Activated T-cell treated with anti-CD3 and anti-CD28 coated beads for 24 hours (primary cell): ENCODE data around the gene DTNA.
A peak's percentile ranks its signal among the peaks of the same experiment; 100 is the strongest.

ENCODE experiments used
- DNase-seq: peaks from one replicate; pipeline ENCODE4 v3.0.0-alpha.2; 2020; ENCODE audit warnings: low read depth

DTNA gene

GRCh38 chr18:34859496-34859895, 149.4 kb downstream of the DTNA start:
- no peak for DNase-seq

DNA sequence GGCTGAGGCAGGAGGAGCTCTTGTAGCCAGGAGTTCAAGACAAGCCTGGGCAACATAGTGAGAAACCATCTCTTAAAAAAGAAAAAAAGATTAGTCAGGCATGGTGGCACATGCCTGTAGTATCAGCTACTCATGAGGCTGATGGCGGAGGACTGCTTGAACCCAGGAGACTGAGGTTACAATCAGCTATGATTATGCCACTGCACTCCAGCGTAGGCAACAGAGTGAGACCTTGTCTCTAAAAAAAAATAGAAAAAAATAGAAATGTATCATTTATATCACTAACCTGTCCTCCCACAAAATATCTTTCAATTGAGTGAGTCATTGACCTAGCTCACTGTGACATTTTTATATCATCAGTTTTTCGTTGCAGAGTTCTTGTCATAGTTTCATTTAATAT, 152.5 kb downstream of the DTNA start:
- no peak for DNase-seq

DNA sequence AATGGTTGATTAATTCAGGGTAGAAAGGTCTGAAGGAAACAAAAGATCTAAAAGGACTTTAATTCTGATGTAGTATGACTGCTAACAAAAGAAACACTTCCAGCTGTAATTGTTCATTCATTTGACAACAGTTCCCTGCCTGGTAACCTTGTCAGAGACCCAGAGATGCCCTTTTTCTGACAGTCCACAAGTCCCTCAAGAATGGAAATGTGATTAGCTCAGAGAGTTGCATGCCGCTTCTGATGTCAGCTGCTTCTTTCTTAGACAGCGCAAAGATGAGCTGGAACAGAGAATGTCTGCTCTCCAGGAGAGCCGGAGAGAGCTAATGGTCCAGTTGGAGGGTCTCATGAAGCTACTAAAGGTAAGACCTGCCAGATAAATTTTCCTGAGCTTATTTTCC, 153.6 kb downstream of the DTNA start:
- no peak for DNase-seq

- no peak for DNase-seq
Measured at GRCh38 chr18:34864836-34865497, 154.9 kb downstream of the DTNA start.

GRCh38 chr18:34866310-34866709, 156.2 kb downstream of the DTNA start:
- peak; percentile 25 for DNase-seq

GRCh38 chr18:34866739-34867138, 156.6 kb downstream of the DTNA start:
- no peak for DNase-seq

- DNase-seq = no peak
Measured at GRCh38 chr18:34867520-34867919, 157.4 kb downstream of the DTNA start.

GRCh38 chr18:34870555-34871310, 160.6 kb downstream of the DTNA start:
- no peak for DNase-seq

- no peak for DNase-seq
Measured at GRCh38 chr18:34871435-34871834, 161.3 kb downstream of the DTNA start.

DNA sequence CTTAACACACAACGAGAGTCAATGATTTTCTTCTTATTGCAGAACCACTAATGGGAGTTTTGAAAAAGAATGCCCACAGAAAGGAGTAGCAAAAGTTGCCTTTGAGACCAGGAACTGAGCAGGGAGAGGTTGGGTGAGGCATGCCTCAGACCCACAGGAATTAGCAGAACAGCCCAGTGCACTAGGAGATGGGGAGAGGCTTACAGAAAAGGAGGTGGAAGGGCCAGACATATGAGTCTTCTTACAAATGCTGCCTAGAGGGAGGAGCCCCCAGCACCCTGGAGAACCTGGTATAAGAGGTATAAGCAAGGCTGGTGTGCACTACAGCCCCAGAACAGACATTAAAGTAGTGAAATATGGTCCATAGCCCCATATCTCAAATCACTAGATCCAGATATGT, 162.0 kb downstream of the DTNA start:
- no peak for DNase-seq

DNA sequence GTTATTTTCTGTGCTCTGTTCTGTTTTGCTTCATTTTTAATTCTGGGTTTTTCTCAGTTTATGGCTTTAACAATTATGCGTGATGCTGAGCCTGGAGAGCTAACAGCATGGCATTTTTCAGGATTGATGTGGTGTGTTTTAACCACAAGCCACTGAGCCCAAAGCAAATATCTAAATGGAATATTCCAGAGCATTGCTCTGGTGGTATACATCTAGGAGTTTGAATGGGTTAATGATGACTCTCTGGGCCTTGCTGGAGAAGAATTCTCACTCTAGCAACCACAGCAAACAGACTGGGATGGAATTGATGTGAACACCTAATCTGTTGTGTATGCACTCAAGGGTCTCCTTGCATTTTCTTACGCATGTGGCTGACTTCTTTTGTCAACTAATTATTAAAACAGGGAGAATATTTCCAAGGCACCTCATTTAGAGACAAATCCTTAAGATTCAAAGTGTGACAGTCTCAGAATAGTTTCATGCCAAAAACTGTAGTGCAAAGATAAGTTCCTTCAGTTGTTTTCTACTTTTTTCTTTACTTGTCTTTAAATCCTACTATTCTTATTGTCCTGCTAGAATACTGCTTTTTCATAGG, 164.0 kb downstream of the DTNA start:
- DNase-seq = no peak

- no peak for DNase-seq
Measured at GRCh38 chr18:34875150-34875549, 165.1 kb downstream of the DTNA start.

GRCh38 chr18:34880403-34880802, 170.3 kb downstream of the DTNA start:
- DNase-seq = no peak

DNA sequence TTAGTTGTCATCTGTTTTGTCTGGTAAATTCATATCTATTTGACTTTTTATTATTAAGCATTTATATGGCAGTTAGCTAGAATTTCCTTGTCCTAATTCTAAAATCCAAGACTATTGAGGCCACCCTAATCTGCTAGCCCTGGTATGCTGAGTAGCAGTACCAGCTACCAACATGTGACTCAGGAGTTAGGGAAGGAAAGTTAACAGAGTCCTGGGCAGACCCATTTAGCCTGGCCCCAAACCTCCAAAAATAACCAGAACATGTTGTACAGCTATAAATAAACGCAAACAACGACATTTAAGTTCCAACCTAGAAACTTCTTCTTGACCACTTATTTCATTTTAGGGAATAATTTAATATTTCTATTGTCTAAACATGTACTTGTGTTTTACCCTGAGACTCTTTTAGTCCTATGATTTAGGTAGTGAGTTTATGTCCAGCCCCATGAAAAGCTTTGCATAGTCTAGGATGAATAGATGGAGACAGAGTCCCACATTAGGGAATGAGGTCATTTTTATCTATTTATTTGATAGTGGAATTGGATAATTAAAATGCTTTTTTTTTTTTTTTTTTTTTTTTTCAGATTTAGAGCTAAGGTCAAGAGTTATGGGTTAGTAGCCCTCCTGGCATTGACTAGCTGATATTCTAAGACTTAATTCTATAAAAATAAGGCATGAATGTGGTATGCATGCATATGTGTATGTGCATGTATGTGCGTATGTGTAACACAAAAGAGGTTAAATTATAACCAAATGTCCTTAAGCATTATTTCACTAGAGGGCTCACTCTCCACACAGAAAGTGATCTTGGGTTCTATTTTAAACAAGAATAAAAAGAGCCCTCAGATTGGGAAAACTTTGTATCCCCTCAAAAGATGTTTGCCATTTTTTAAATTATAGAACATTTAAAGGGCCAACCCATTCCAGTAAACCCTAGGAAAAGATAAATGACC, 171.1 kb downstream of the DTNA start:
- no peak for DNase-seq

- no peak for DNase-seq
Measured at GRCh38 chr18:34884436-34884835, 174.3 kb downstream of the DTNA start.

DNA sequence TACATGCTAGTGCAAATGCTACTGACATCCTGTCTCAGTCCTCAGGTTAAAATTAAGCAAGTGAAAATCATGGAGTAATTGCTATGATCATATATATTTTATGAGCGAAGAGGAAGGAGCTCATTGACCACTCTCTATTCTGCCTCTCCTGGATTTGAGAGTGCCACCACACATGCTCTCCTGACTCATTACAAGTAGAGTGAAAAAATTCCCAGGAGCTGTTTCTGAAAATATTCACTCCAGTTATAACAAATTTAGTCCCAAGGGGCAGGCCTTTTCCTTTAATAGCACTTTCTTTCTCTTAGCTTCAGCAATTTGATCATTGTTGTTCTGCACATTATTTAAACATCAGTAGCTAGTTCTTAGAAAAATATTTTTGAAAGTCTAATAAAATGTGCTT, 176.1 kb downstream of the DTNA start:
- no peak for DNase-seq

- DNase-seq = no peak
Measured at GRCh38 chr18:34887881-34888580, 177.9 kb downstream of the DTNA start.

- no peak for DNase-seq
Measured at GRCh38 chr18:34890486-34891085, 180.5 kb downstream of the DTNA start.

DNA sequence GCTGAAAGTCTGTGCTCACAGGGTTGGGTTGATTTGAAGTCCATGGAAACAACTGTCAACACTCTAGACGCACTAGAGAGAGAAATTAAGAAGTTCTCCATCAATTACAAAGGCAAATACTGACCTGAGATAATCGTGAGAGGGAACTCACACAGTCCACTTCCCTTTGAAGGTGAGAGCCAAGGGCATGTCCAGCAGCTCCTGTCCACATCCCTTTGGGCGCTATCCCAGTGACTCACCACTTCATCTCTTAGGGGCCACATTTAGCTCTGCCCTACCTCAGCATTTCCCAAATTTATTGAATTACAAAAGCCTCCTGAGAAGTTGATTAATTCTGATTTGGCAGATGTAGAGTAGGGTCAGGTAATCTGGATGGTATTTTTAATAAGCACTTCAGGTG, 182.3 kb downstream of the DTNA start:
- DNase-seq = no peak

DNA sequence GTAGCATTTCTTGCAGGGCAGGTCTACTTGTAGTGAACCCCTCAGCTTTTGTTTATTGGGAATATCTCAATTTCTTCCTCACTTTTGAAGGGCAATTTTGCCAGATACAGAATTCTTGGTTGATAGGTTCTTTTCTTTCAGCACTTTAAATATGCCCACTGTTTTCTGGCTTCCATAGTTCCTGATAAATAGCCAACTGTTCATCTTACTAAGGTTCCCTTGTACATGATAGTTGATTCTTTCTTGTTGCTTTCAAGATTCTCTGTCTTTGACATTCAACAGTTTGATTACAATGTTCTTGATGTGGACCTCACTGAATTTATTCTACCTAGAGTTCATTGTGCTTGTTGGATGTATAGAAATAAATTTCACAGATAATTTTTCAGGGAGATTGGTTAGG, 183.1 kb downstream of the DTNA start:
- no peak for DNase-seq

GRCh38 chr18:34901299-34901698, 191.2 kb downstream of the DTNA start:
- no peak for DNase-seq
